ENCODE data around the gene SCN3B. TPM values are rescaled to one million over a fixed set of nuclear protein-coding genes. Genes with fewer than 3 reads are reported as not detected.

SCN3B gene
- total RNA-seq (2011; cell fraction: chromatin; rRNA removed; ENCODE audit: low replicate concordance): not detected in 2 replicates
- total RNA-seq (2011; cell fraction: nucleolus; rRNA removed): 0.26 TPM in 1 of 2 replicates, not detected in the other
- 0.07 TPM in 1 of 2 replicates, not detected in the other for total RNA-seq (2011; cell fraction: nucleoplasm; rRNA removed)
- not detected in 2 replicates for total RNA-seq (2014; rRNA removed)
- not detected in 2 replicates for total RNA-seq (2014; rRNA removed; fragmentation: Illumina TruSeq; extraction: Trizol)
- total RNA-seq (2015; rRNA removed; fragmentation: Illumina TruSeq; extraction: Trizol): not detected in 2 replicates
- 0.04 TPM in 1 of 2 replicates, not detected in the other for total RNA-seq (2021)
- 0.01 TPM in 2 replicates for polyA plus RNA-seq (2011; rRNA removed)
- polyA plus RNA-seq (2011; cell fraction: cytosol; rRNA removed): not detected in 2 replicates
- polyA plus RNA-seq (2011; cell fraction: nucleus; rRNA removed): 0.01 TPM in 1 of 2 replicates, not detected in the other
- polyA plus RNA-seq (2012): 0.01 and 0.07 TPM in 2 replicates
- not detected in 2 replicates for polyA plus RNA-seq (2014; fragmentation: Illumina TruSeq; extraction: Trizol)
- polyA plus RNA-seq (2014; fragmentation: Nextera tagmentation; extraction: Ambion mirVana): not detected
- polyA plus RNA-seq (2014; rRNA removed): 0.15 TPM in 1 of 2 replicates, not detected in the other
- polyA minus RNA-seq (2011; rRNA and poly(A)+ RNA removed): 0.04 TPM in 1 of 2 replicates, not detected in the other
- polyA minus RNA-seq (2011; cell fraction: cytosol; rRNA and poly(A)+ RNA removed): not detected in 2 replicates
- not detected in 2 replicates for polyA minus RNA-seq (2011; cell fraction: nucleus; rRNA and poly(A)+ RNA removed)
- percentile 7 among the genes with signal in this experiment for Bru-seq, nascent RNA
- BruChase-seq, experiment 1, labeled RNA remaining after a 2-hour chase: percentile 7 among the genes with signal in this experiment
- percentile 4 among the genes with signal in this experiment for BruChase-seq, experiment 2, labeled RNA remaining after a 6-hour chase
- long read RNA-seq, experiment 1: 0 reads
- long read RNA-seq, experiment 2: 0 reads
- long read RNA-seq, experiment 3: 0 reads

DNA sequence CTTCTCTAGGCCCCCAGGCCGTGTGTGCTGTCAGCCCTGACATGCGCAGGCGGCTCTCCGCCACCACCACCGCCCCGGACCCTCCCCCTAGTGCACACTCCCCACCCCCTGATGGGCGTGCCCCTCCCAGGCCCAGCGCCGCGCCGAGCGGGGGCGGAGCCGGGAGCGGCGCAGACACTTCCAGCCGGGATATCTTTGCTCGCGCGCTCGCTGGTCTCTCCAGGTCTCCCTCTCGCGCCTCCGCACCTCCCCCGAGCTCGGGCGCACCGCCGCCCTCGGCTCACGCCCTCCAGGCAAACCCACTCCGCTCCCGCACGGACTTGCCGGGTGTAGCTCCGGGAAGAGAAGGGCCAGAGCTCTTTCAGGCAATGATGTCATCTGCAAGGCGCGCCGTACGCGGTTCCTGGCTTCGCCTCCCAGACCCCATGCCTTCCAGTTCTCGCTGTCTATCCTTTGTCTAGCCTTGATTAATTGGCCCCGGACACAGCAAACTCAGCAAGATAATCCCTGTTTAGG lies at the start of gene SCN3B:
Gene SCN3B, minus strand, starts transcription at position 59 of the 516 bp plus-strand sequence. CDS start 823 bp downstream, outside the sequence.
- Histone ChIP-seq H3K79me2 (ENCODE audit: control insufficient read depth, insufficient read depth, low read length) (no peaks in the 10 kb centered on the region), H3K4me2 (ENCODE audit: insufficient read depth, low read length) (peak within 1 kb of the TSS; percentile 87), H3K9ac (ENCODE audit: insufficient read depth in 1 of 2, low read depth in 2 of 2, low read length in 2 of 2) (peak within 1 kb of the TSS in 1 of 2 experiments; percentile 87; a peak in 2 of 4 replicates), H4K20me1 (replicated peaks; ENCODE audit: control insufficient read depth, insufficient read depth, low read length) (no peaks in the 10 kb centered on the region), H3K4me1 (replicated peaks in 1 of 2; ENCODE audit: control insufficient read depth in 2 of 2, insufficient read depth in 2 of 2, low read length in 2 of 2) (peaks cover 0 to 13% of the 10 kb centered on the region in 2 experiments; a peak in 3 of 5 replicates), H3K36me3 (ENCODE audit: control insufficient read depth, insufficient read depth, low read length) (no peaks in the 10 kb centered on the region), H3K9me1 (ENCODE audit: control insufficient read depth, insufficient read depth, low read length) (no peaks in the 10 kb centered on the region), H2AFZ (ENCODE audit: low read depth, low read length) (peak within 1 kb of the TSS; percentile 85), H3K27ac (ENCODE audit: extremely low read depth, low read depth, low read length) (no peak within 1 kb of the TSS), H3K27me3 (ENCODE audit: control insufficient read depth in 2 of 2, insufficient read depth in 2 of 2, low read length in 2 of 2) (peaks cover 3 to 8% of the 10 kb centered on the region in 2 experiments; a peak in 3 of 5 replicates), H3K4me3 (peak within 1 kb of the TSS; percentile 41), H3K9me3 (replicated peaks; ENCODE audit: control insufficient read depth, insufficient read depth, low read depth, low read length) (no peaks in the 10 kb centered on the region)
- 2% methylated on average over 26 of the region's 44 CpGs for WGBS (ENCODE audit: insufficient coverage, low coverage, missing lambda C conversion rate)
- DNase-seq (ENCODE audit: extremely low read depth in 1 of 4, low spot score in 3 of 4) (peak; percentile 75 to 94 (median 90)), ATAC-seq (peak; percentile 98), FAIRE-seq (no peak)
- no TSS peak for BruUV-seq (replicated peaks)
- intact Hi-C loops (cut with micrococcal nuclease) (no loop called here), in situ Hi-C loops (cut with MboI) (no loop called here)
- CTCF ChIA-PET (ENCODE audit: low intra/inter-chr PET ratio): no interaction called here
- POLR2A ChIA-PET: interaction anchor here (0.8 kb wide), 1 partner anchor 26 kb away, joined by 3 read pairs; no protein-coding TSS in a partner anchor
- TF ChIP-seq JUND (IDR thresholded peaks at IDR 0.05; ENCODE audit: borderline replicate concordance, low read depth, low read length): no peak
- TF ChIP-seq JUND (tag; IDR thresholded peaks at IDR 0.05; ENCODE audit: borderline replicate concordance, low read depth, low read length): 0 out of 3 replicates have a peak, but pooled peaks have one; percentile 30
- no peak for TF ChIP-seq KAT8 (IDR thresholded peaks at IDR 0.05; ENCODE audit: low read depth)
- TF ChIP-seq ATF2 (CRISPR knock-in tag; IDR thresholded peaks at IDR 0.05): peak; percentile 42; the same call in 1 of the 2 replicates
- TF ChIP-seq CXXC5 (CRISPR knock-in tag; IDR thresholded peaks at IDR 0.05): peak; percentile 39; the same call in 1 of the 2 replicates
- TF ChIP-seq SFPQ (IDR thresholded peaks at IDR 0.05; ENCODE audit: low read depth, low read length): no peak
- TF ChIP-seq, protein P1, sequence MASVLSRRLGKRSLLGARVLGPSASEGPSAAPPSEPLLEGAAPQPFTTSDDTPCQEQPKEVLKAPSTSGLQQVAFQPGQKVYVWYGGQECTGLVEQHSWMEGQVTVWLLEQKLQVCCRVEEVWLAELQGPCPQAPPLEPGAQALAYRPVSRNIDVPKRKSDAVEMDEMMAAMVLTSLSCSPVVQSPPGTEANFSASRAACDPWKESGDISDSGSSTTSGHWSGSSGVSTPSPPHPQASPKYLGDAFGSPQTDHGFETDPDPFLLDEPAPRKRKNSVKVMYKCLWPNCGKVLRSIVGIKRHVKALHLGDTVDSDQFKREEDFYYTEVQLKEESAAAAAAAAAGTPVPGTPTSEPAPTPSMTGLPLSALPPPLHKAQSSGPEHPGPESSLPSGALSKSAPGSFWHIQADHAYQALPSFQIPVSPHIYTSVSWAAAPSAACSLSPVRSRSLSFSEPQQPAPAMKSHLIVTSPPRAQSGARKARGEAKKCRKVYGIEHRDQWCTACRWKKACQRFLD (CRISPR knock-in tag; IDR thresholded peaks at IDR 0.05): peak; percentile 51; the same call in 1 of the 2 replicates
- TF ChIP-seq TRIM25 (IDR thresholded peaks at IDR 0.05; ENCODE audit: borderline replicate concordance): no peak
